ENCODE results near the gene F5. TPM values are rescaled to one million over a fixed set of nuclear protein-coding genes. Genes with fewer than 3 reads are reported as not detected.
A peak's percentile ranks its signal among the peaks of the same experiment; 100 is the strongest.

Gene F5
- total and polyA plus RNA-seq, 4 donors = 1.5 to 8.4 (median 4.4) TPM

- no CpG with 5 or more reads among the region's 2 CpGs for WGBS (ENCODE audit: insufficient coverage)
- Histone ChIP-seq H3K4me3 (ENCODE audit: low read depth, low read length) (no peak overlapping the region), H3K4me1 (ENCODE audit: control insufficient read depth, insufficient read depth, low read length) (no peaks in the 10 kb centered on the region), H3K36me3 (ENCODE audit: control insufficient read depth, insufficient read depth, low read length) (no peaks in the 10 kb centered on the region), H3K27ac (ENCODE audit: low read depth, low read length) (no peak overlapping the region), H3K27me3 (ENCODE audit: control insufficient read depth, insufficient read depth, low read length) (no peaks in the 10 kb centered on the region), H3K9me3 (ENCODE audit: control insufficient read depth, insufficient read depth, low read length) (no peaks in the 10 kb centered on the region)
- DNase-seq (ENCODE audit: low read depth in 4 of 6, low spot score in 6 of 6) = no peak
These were observed 32.1 kb upstream of the F5 start for GRCh38 chr1:169618367-169618766.

GRCh38 chr1:169615803-169616202, 29.5 kb upstream of the F5 start:
- Histone ChIP-seq H3K36me3 (ENCODE audit: control insufficient read depth, insufficient read depth, low read length) (no peaks in the 10 kb centered on the region), H3K9me3 (ENCODE audit: control insufficient read depth, insufficient read depth, low read length) (no peaks in the 10 kb centered on the region), H3K27ac (ENCODE audit: low read depth, low read length) (no peak overlapping the region), H3K27me3 (ENCODE audit: control insufficient read depth, insufficient read depth, low read length) (no peaks in the 10 kb centered on the region), H3K4me3 (ENCODE audit: low read depth, low read length) (no peak overlapping the region), H3K4me1 (ENCODE audit: control insufficient read depth, insufficient read depth, low read length) (no peaks in the 10 kb centered on the region)
- no peak for DNase-seq (ENCODE audit: low read depth in 4 of 6, low spot score in 6 of 6)
- 77% methylated on average over 3 of the region's 5 CpGs for WGBS (ENCODE audit: insufficient coverage)

GRCh38 chr1:169610858-169611257, 24.6 kb upstream of the F5 start:
- H3K27me3 ChIP-seq (ENCODE audit: control insufficient read depth, insufficient read depth, low read length) = no peaks in the 10 kb centered on the region
- H3K4me1 ChIP-seq (ENCODE audit: control insufficient read depth, insufficient read depth, low read length) = no peaks in the 10 kb centered on the region
- H3K27ac ChIP-seq (ENCODE audit: low read depth, low read length) = no peak overlapping the region
- 100% methylated on average over 3 of the region's 6 CpGs for WGBS (ENCODE audit: insufficient coverage)
- H3K4me3 ChIP-seq (ENCODE audit: low read depth, low read length) = no peak overlapping the region
- no peak for DNase-seq (ENCODE audit: low read depth in 4 of 6, low spot score in 6 of 6)
- no peaks in the 10 kb centered on the region for H3K9me3 ChIP-seq (ENCODE audit: control insufficient read depth, insufficient read depth, low read length)
- H3K36me3 ChIP-seq (ENCODE audit: control insufficient read depth, insufficient read depth, low read length) = no peaks in the 10 kb centered on the region

- Histone ChIP-seq H3K4me3 (ENCODE audit: low read depth, low read length) (no peak overlapping the region), H3K4me1 (ENCODE audit: control insufficient read depth, insufficient read depth, low read length) (no peaks in the 10 kb centered on the region), H3K9me3 (ENCODE audit: control insufficient read depth, insufficient read depth, low read length) (no peaks in the 10 kb centered on the region), H3K27me3 (ENCODE audit: control insufficient read depth, insufficient read depth, low read length) (no peaks in the 10 kb centered on the region), H3K27ac (ENCODE audit: low read depth, low read length) (no peak overlapping the region), H3K36me3 (ENCODE audit: control insufficient read depth, insufficient read depth, low read length) (no peaks in the 10 kb centered on the region)
- WGBS (ENCODE audit: insufficient coverage) = 73% methylated on average over 1 of the region's 1 CpG
- DNase-seq (ENCODE audit: low read depth in 4 of 6, low spot score in 6 of 6) = no peak
These were observed 23.8 kb upstream of the F5 start for GRCh38 chr1:169610108-169610507.

- Histone ChIP-seq H3K36me3 (ENCODE audit: control insufficient read depth, insufficient read depth, low read length) (no peaks in the 10 kb centered on the region), H3K4me3 (ENCODE audit: low read depth, low read length) (no peak overlapping the region), H3K4me1 (ENCODE audit: control insufficient read depth, insufficient read depth, low read length) (no peaks in the 10 kb centered on the region), H3K9me3 (ENCODE audit: control insufficient read depth, insufficient read depth, low read length) (no peaks in the 10 kb centered on the region), H3K27ac (ENCODE audit: low read depth, low read length) (no peak overlapping the region), H3K27me3 (ENCODE audit: control insufficient read depth, insufficient read depth, low read length) (no peaks in the 10 kb centered on the region)
- no peak for DNase-seq (ENCODE audit: low read depth in 4 of 6, low spot score in 6 of 6)
- WGBS (ENCODE audit: insufficient coverage) = 100% methylated on average over 4 of the region's 4 CpGs
These were observed 21.9 kb upstream of the F5 start for GRCh38 chr1:169608226-169608625.

GRCh38 chr1:169604781-169605560, 18.7 kb upstream of the F5 start:
- WGBS (ENCODE audit: insufficient coverage) = 63% methylated on average over 3 of the region's 5 CpGs
- Histone ChIP-seq H3K4me1 (ENCODE audit: control insufficient read depth, insufficient read depth, low read length) (no peaks in the 10 kb centered on the region), H3K27ac (ENCODE audit: low read depth, low read length) (no peak overlapping the region), H3K36me3 (ENCODE audit: control insufficient read depth, insufficient read depth, low read length) (no peaks in the 10 kb centered on the region), H3K27me3 (ENCODE audit: control insufficient read depth, insufficient read depth, low read length) (no peaks in the 10 kb centered on the region), H3K4me3 (ENCODE audit: low read depth, low read length) (no peak overlapping the region), H3K9me3 (ENCODE audit: control insufficient read depth, insufficient read depth, low read length) (no peaks in the 10 kb centered on the region)
- DNase-seq (ENCODE audit: low read depth in 4 of 6, low spot score in 6 of 6) = no peak

GRCh38 chr1:169601096-169601881, 15.0 kb upstream of the F5 start:
- Histone ChIP-seq H3K36me3 (ENCODE audit: control insufficient read depth, insufficient read depth, low read length) (no peaks in the 10 kb centered on the region), H3K27ac (ENCODE audit: low read depth, low read length) (no peak overlapping the region), H3K4me1 (ENCODE audit: control insufficient read depth, insufficient read depth, low read length) (no peaks in the 10 kb centered on the region), H3K4me3 (ENCODE audit: low read depth, low read length) (no peak overlapping the region), H3K27me3 (ENCODE audit: control insufficient read depth, insufficient read depth, low read length) (peaks cover 3% of the 10 kb centered on the region), H3K9me3 (ENCODE audit: control insufficient read depth, insufficient read depth, low read length) (no peaks in the 10 kb centered on the region)
- WGBS (ENCODE audit: insufficient coverage) = 0% methylated on average over 1 of the region's 3 CpGs
- peak in 2 of 6 donors; percentile 38 to 43 for DNase-seq (ENCODE audit: low read depth in 4 of 6, low spot score in 6 of 6)

- H3K4me1 ChIP-seq (ENCODE audit: control insufficient read depth, insufficient read depth, low read length) = no peaks in the 10 kb centered on the region
- H3K4me3 ChIP-seq (ENCODE audit: low read depth, low read length) = no peak overlapping the region
- DNase-seq (ENCODE audit: low read depth in 4 of 6, low spot score in 6 of 6) = no peak
- H3K36me3 ChIP-seq (ENCODE audit: control insufficient read depth, insufficient read depth, low read length) = no peaks in the 10 kb centered on the region
- H3K9me3 ChIP-seq (ENCODE audit: control insufficient read depth, insufficient read depth, low read length) = no peaks in the 10 kb centered on the region
- H3K27ac ChIP-seq (ENCODE audit: low read depth, low read length) = no peak overlapping the region
- 60% methylated on average over 1 of the region's 3 CpGs for WGBS (ENCODE audit: insufficient coverage)
- peaks cover 7% of the 10 kb centered on the region for H3K27me3 ChIP-seq (ENCODE audit: control insufficient read depth, insufficient read depth, low read length)
These were observed 9.8 kb upstream of the F5 start for GRCh38 chr1:169595764-169596711.

GRCh38 chr1:169594391-169594790, 8.1 kb upstream of the F5 start:
- Histone ChIP-seq H3K4me3 (ENCODE audit: low read depth, low read length) (no peak overlapping the region), H3K4me1 (ENCODE audit: control insufficient read depth, insufficient read depth, low read length) (no peaks in the 10 kb centered on the region), H3K27ac (ENCODE audit: low read depth, low read length) (no peak overlapping the region), H3K36me3 (ENCODE audit: control insufficient read depth, insufficient read depth, low read length) (no peaks in the 10 kb centered on the region), H3K27me3 (ENCODE audit: control insufficient read depth, insufficient read depth, low read length) (peaks cover 7% of the 10 kb centered on the region), H3K9me3 (ENCODE audit: control insufficient read depth, insufficient read depth, low read length) (no peaks in the 10 kb centered on the region)
- DNase-seq (ENCODE audit: low read depth in 4 of 6, low spot score in 6 of 6) = no peak
- WGBS (ENCODE audit: insufficient coverage) = 80% methylated on average over 1 of the region's 3 CpGs
